ENCODE results near the gene WNT7B.

Gene WNT7B

DNA sequence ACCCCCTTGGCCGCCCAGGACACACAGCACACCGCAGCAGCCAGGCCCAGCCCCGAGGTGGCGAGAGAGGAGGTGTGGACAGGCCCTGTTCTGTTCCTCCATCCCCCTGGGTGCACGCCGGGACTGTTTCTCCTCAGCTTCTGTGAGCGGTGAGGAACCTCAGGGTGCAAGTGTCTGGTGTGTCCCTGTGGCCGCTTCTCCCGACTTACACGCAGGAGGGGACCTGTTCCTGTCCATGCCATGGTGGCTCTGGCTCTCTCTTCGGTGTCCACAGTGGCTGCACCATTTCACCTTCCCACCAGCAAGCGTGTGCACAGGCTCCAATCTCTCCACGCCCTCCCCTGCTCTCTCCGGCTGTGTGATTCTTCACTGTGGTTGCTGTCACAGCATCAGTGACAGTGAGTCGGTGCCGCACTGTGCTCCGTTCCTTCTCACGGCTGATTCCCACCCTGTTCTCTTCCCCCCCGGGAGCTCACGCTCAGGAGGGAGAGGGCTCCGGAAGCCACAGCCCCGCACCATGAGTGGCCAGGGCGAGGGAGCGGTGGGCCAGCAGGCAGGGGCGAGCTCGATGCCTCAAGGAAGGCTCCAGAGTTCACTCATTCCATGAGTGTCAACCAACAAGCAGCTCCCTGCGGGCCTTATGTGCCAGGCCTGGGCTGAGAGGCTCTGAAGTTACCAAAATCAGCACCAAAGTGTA is 18.6 kb upstream of the WNT7B start:
- DNase-seq (ENCODE audit: low read depth) = no peak

DNA sequence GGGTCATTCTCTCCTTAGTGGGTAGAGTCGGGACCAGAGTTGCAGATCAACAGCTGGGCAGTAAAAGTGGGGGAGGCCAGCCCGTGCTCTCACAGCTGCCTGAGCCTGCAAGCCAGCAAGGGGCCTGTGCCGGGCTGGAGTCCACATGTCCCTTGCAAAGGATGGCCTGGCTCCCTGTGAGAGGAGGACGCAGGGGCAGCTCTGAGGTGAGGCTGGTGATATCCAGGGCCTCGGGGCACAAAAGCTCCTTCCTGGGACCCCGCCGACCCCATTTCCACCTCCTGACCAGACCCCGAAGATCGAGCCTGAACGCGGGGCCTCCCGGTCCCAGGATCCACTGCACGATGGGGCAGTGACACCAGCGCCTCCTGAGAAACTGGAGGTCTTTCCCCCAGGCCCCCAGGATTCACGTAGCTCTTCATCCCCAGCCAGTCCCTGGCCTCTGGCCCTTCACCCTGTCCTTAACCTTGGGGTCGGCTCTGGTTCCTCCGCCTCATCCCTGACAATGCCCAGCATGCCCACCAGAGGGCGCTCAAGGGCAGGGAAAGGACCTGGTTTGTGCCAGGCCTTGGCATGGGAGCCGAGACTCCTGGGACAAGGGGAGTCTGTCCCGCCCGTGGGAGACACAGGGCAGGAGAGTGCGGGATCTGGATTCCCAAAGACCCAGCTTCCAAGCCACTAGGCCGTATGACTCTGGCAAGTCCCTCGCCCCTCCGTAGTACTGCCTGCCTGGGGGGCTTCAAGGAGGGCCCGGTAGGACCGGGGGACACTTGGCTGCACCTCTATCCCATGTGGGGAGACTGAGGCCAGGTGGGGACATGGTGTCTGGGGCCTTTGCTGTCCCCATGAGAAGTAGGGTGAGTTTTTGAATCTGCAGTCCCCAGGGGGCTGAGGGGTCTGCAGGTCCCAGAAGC is 17.8 kb upstream of the WNT7B start:
- peak; percentile 47 for DNase-seq (ENCODE audit: low read depth)

DNA sequence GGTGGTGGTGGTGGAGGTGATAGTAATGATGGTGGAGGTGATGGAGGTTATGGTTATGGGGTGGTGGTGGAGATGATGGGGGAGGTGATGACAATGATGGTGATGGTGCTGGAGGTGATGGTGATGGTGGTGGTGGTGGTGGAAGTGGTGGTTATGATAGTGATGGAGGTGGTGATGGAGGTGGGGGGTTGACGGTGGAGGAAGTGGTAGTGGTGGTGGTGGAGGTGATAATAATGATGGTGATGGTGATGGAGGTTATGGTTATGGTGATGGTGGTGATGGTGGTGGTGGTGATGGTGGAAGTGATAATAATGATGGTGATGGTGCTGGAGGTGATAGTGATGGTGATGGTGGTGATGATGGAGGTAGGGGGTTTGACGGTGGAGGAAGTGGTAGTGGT is 16.9 kb upstream of the WNT7B start:
- no peak for DNase-seq (ENCODE audit: low read depth)

DNA sequence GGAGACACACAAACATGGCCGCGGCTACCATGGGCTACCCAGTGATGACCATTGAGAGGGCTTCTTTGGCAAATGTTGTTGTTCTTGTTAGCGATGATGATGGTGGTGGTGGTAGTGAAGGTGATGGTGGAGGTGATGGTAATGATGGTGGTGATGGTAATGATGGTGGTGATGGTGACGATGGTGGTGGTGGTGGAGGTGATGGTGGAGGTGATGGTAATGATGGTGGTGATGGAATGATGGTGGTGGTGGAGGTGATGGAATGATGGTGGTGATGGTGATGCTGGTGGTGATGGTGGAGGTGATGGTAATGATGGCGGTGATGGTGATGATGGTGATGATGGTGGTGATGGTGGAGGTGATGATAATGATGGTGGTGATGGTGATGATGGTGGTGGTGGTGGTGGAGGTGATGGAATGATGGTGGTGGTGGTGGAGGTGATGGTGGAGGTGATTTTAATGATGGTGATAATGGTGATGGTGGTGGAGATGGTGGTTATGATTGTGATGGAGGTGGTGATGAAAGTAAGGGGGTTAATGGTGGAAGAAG is 16.3 kb upstream of the WNT7B start:
- DNase-seq (ENCODE audit: low read depth) = no peak

DNA sequence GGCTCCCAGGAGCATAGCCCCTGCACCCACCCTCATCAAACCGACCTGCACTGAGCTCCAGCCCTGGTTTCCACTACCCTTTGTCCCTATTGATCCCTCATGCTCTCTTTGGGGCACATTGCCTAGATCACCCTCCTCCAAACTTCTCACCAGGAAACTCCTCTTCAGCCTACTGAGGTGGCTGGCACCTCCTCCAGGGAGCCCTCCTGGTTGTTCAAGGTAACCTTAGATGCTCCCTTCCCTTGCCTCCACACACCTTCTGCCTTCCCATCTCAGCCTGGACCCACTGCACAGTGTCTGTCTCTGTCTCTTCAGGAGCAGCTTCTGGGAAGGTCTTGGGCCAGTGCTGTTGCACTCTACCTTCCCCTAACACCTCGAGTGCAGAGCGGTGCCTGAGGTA is 15.8 kb upstream of the WNT7B start:
- DNase-seq (ENCODE audit: low read depth) = no peak

DNA sequence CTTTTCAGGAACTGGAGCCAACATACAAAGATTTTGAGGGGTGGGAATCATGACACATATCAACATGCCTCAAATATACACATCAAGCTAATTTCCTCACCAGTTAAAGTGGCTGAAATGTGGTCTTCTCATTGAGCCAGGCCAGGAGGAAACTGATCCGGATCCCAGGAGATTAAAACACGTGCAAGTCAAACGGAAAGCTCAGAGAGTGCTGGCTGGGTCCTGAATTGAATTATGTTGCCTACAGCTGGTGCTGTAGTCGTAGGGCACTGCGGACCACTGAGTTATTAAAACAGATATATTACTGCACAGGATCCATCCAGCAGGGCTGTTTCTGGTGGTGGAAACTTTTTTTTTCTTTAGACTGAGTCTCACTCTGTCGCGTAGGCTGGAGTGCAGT is 14.1 kb upstream of the WNT7B start:
- DNase-seq (ENCODE audit: low read depth) = no peak

DNA sequence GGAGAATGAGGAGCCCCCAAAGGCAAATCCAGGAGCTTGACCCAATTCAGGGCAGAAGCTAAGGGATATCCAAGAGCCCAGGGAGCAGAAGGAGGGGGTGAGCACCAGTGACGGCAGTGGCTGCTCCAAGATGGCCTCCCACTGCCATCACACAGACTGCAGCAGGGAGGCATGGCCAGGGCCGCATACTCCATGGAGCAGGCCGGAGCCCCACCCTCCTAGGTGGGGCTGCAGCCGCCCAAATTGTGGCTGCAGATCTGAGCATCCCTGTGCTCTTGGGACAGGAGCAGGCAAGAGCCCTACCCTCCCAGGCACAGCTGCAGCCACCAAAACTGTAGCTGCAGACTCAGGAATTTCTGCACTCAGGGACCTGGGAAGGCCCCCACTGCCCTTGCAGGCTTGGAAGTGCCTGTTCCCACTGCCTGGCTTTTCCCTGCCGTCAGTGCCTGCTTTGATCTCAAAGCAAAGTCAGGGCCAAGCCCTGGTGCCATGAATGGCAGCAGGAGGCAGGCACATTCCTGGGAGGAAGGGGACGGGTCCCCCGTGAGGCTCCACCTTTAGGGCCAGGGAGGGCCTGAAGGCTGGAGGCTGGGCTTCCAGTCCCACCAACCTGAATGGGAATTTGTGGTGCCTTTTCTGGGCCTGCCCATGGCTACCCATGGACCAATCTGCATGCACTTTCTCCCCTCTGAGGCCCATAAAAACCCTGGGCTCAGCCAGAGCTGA is 10.3 kb upstream of the WNT7B start:
- DNase-seq (ENCODE audit: low read depth) = no peak

DNA sequence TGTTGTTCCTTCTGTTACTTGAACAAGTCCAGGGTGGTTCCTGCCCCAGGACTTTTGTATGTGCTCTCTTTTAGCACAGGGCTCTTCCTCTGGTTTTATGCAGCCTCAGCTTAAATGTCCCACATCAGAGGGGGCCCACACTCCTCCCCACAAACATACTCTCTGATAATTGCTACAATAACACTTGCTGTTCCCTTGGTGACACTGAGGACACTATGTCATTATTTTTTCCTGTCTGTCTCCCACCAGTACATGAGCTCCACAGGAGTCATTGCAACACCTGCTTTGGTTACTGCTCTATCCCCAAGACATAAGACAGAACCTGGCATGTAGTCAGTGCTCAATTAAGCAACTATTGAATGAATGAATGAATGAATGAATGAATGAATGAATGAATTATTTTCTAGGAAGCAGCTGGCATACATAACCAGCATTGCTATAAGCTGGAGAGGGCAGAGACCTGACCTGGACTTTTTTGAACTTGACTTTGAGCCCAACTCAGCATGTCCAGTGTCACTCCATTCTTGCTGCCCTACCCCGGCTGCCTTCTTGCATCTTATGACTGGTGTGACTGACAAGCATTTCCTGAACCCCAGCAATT is 7.5 kb upstream of the WNT7B start:
- DNase-seq (ENCODE audit: low read depth) = no peak

DNA sequence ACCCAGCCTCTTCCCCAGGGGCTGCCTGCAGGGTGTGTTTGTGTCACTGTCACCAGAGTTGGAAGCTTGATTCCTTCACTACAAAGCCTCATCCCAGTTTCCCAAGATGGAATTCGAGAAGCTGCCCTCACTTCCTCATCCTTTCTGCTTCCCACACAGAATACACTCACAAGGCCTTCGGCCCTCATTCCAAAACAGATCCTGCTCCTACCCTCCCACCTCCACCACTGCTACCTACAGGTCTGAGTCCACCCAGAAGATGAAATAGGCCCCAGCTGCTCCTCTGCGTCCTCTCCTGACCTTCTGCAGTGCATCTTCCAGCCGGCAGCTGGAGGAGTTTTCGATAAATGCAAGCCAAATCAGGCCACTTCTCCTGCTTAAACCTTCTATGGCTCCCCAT is 6.8 kb upstream of the WNT7B start:
- no peak for DNase-seq (ENCODE audit: low read depth)

DNA sequence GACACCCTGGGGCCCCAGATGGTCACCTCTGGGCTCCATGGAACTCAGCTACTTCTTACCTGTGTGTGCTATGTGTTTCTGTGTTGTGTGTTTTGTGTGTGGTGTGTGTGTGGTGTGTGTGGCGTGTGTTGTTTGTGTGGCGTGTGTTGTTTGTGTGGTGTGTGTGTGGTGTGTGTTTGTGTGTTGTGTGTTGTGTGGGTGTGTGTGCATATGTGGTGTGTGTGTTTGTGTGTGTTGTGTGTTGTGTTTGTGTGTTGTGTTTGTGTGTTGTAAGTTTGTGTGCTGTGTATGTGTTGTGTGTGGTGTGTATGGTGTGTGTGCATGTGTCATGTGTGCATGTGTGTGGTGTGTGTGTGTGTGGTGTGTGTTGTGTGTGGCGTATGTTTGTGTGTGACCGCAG is 3.8 kb upstream of the WNT7B start:
- DNase-seq (ENCODE audit: low read depth) = no peak

DNA sequence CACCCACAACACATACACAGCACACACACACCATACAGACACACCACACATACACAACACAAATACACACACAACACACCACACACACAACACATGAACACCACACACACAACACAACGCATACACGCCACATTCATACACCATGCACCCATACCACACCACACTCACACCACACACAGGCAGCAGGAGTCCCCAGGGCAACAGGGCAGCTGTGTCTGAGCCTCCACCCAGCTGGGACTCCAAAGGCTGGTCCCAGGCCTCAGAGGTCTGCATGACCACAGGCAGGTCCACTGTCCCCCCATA is 3.3 kb upstream of the WNT7B start:
- no peak for DNase-seq (ENCODE audit: low read depth)

DNA sequence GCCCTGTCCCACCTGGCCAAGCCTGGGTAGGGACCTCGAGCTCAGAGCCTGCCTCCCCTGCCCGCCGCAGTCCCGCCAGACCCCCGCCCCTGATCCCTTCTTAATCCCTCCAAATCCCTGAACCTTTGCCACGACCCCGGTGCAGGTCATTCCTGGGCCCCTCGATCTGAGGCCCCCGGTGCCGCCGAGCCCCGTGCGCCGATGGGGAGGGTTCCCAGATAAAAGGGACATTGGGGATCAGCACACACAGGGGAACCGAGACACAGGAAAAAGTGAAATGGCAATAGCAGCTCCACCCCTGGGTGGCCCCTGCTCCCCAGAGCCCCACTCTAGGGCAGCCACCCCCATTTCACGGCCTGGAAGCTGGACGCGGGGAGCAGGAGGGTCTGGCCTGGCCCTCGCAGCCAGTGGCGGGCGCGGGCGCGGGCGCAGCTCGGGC is 1.3 kb upstream of the WNT7B start:
- DNase-seq (ENCODE audit: low read depth) = no peak

DNA sequence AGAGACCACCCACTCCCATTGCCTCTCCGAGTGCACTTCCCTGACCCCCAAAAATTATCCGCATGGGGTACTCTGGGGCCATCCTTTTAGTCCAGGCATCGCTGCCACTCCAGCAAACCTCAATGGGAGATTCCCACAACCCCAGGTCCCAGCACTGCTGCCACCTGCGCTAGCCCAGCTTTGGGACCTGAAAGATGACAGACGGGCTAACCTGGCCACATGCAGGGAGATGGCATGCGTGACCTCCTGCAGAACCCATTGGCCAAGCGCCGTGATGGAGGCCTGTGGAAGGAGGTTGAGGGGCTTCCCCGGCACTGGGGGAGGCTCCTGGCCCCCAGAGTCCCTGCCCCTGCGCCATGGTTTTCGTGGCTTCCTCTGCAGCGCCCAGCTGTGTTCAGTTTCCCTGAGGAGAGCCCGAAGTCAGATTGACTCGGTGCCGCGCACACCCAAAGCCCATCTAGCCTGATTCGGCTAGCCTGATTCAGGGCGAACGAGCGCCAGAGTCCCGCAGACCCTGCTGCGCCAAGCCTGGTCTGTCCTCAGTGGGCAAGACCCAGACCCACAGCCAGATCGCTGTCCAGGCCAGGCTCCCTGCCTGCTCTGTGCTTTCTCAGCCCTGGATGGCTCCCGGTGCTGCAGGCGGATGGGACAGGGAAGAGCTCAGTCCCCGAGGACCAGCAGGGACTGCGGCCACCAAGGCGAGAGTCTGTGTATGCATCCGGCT is 751 bp upstream of the WNT7B start:
- DNase-seq (ENCODE audit: low read depth) = no peak

DNA sequence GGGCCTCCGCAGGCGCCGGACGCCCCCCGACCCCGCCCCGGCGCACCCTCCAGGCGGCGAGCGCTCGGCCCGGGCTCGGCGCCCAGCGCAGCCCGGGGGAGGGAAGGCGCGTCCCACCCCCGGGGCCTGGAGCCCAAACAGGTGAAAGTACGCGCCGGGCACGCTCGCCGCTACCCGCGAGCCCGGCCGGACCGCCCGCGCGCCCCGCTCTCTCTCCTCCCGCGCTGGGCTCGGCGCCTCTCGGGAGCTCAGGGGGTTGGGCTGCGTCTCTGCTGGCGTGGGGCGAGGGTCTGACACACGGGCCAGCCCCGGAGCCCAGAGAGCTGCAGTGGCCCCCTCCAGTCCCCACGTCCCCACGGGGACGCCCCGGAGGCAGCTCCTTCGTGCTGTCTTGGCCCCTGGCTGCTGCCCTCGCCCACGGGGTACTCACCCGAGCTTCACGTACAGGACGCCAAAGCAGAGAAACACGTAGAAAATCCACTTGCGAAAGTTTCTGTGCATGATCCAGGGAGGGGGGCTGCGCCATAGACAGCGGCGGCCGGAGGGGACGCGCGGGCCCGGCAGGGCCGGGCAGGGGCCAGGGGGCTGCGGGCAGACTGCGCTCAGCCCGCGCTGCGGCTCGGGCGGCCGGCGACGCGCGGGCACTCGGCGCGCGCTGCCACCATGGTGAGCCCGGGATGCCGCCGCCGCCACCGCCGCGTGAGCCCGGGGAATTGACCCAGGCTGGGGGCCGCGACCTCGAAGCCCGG is 534 bp downstream of the WNT7B start:
- no peak for DNase-seq (ENCODE audit: low read depth)

DNA sequence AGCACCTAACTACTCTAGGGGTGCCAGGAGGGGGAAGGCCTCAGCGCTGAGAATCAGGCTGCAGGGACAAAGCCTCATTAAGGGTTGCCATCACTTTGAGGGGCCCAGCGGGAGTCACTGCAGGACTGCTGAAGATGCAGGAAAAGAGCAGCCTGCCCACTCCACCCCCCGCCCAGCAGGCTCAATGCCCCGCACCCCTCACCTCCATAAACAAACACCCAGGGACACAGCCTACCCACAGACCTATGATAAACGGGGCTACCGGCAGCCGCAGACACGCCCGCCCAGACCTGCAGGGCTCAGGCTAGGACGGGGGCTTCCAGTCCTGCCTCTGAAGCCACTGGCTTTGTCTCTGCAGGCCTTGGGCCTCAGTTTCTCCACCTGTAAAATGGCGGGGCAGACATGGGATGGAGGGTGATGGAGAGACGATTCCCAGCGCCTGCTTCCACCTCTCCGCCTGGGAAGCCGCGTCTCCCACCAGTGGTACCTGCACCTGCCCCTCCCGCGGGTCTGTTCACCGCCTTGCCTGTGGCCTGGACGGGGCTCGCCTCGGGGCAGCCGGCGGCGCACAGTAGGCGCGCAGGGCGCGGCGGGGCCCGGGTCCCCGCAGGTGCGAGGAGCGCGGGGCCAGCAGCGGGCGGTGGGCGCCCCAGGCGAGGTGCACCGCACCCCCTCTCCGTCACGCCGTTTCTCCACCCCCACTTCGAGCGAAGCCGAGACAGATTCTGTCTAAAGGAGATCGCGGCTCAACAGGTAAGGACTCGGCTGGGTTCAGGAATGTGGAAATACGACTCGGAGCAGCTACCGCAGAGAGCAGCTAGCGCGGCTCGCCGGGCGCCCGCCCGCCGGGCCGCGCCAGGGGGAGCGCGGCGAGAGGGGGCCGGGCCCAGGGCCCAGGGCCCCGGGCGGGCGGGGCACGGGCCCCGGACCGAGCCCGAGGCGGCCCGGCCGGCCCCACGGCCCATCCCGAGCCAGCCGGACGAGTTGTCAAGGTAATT is 1.5 kb downstream of the WNT7B start:
- no peak for DNase-seq (ENCODE audit: low read depth)

DNA sequence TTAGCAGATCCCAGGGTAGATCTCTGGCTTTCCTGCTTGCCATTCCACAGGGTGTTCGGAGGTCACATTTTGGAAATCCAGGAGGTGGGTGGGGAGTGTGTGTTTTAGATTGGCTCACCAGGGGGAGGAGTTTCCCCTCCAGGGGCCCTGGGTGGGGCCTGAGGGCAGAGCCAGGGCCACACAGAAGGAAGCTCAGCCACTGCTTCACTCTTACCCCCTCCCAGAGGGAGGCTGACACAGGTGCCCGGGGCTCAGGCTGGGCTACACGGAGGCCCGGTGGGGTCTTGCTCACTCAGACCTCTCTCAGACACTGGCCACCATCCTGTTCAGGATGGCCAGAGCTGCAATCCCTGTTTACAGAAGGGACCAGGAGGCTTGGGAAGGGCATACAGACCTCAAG is 2.5 kb downstream of the WNT7B start:
- no peak for DNase-seq (ENCODE audit: low read depth)

DNA sequence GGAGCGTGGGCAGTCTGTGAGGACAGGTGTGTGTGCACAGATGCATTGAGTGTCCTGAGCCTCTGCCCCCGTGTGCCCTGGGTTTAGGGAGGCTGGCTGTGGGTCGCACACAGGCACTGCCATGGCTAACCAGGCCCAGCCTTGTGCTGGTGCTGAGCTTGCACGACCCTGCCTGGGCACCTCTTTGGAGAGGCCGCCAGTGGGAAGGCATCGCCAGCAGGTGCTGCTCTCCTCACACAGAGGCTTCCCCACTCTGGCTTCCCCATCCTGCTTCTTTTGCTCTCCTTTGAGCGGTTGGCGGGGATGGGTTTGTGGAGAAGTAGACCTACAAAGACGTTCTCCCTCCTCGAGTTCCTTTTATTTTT is 4.1 kb downstream of the WNT7B start:
- no peak for DNase-seq (ENCODE audit: low read depth)

DNA sequence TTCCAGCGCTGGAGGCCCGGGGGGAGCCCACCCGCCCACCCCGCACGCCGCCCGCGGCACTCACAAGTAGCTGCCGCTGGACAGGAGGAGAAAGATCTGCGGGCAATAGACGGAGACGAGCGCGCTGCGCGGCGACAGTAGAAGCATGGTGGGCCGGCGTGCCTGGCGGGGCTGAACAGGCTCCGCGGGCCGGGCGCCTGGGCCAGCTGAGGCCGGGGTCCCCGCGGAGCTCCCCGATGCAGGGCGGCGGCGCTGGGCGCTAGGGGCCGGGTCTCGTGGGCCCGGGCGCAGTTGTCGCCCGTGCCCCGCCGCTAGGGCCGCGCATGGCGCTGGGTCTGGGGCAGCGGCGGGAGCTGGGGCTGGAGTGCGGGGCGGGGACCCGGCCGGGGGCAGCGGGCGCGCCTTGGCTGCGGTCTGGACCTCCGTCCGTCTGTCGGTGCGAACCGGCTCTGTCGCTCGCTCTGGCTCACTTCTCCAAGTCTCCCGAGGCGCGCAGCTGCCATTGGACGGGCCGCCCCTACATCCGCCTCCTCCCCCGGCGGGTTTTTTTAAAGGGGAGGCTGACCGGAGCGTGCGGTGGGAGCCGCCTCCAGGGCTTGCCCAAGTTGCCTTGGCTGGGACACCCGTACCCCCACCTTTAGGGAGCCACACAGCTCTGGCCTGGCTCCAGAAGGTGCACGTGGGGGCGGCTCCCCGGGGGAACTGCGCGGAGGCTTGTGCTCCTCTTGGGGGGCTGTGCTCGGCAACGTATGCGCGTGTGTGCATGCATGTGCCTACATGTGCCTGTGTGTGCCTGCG is 4.7 kb downstream of the WNT7B start:
- no peak for DNase-seq (ENCODE audit: low read depth)
